Kidney tubule cell (primary cell): ENCODE measurements around the gene VSTM4.

Experiments used
- DNase-seq: peaks from one replicate; pipeline ENCODE4 v3.0.0-alpha.2; 2018; ENCODE audit warnings: low spot score

The VSTM4 gene, protein sequence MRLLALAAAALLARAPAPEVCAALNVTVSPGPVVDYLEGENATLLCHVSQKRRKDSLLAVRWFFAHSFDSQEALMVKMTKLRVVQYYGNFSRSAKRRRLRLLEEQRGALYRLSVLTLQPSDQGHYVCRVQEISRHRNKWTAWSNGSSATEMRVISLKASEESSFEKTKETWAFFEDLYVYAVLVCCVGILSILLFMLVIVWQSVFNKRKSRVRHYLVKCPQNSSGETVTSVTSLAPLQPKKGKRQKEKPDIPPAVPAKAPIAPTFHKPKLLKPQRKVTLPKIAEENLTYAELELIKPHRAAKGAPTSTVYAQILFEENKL

DNA sequence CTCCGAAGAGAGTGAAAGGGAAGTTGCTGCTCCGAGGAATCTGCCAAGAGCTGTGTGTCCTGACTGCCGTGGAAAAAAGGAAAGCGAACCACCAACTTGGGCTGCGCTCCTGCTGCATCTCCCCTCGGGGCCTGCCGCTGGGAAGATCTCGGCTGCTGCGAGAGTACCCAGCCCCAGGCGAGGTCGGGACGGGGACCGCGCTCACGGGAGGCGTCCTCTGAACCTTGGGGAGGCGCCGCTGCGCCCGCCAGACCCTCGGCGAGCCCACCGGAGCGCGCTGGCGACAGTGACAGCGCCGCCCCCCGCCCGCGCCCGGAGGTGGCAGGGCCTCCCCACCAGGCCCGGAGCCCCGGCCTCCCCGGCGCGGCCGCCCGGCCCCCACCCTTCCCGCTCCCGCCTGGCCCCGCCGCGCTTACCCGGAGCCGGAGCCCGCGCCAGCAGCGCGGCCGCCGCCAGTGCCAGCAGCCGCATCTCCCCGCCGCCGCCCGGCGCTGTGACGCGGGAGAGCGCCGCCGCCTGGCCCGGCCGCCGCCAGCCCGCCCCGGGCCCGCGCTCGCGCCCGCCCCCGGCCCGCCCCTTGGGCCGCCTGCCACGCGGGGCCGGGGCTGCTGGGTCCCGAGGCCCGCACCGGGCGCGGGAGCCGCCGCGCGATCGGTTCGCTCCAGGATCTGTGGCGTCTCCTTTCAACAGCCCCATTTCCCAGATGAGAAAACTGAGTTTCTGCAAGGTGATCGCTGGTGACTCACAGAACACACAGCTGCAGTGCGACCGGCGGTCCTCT, at the start of gene VSTM4:
Gene VSTM4, minus strand, starts transcription at position 508 of the 781 bp plus-strand sequence. Its CDS starts 37 bp downstream, at position 471.
- no peak for DNase-seq

DNA sequence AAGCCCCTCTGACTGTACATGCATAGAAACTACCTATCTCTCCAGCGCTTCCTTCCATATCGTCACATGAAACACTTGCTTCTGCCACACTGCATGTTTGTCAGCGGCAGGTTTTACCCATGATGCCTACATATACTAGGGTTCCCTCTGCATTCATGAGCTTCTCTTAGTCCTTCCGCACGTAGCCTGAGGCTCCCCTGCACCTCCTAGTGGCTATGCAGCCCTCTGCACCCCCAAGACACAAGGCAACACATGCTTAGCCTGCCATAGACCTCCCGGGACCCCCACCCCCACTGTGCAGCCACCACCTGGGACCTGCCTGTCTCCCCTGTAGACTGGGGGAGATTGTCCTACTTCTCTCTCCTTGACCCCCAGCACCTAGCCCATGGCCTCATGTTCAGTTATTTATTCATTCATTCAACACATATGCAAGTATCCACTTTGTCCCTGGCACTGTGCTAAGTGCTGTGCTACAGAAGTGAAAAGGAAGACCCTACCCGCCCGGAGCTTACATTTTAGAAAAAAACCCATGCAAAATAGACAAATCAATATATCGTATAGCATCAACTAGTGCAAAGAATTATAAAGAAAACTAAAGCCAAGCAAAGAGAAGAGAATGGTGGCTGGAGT, 49.4 kb upstream of the VSTM4 start:
- peak; percentile 48 for DNase-seq

DNA sequence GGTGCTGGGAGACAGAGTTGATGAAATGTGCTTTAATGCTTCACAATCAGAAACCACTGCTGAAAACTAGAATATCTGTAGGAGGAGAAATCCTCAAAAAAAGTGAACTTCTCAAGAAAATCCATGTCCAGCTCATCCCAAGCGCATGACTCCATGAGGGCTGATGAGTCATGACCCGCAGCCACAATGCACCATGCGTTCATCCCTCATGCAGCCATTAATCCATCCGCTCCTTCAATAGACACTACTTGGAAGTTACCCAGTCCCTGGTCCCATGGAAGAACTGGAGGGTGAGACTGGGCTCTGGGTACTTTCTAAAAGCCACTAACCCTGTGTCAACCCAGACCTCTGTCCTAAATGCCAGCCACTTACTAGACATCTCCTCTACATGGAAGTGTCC, 48.4 kb upstream of the VSTM4 start:
- DNase-seq: no peak

DNA sequence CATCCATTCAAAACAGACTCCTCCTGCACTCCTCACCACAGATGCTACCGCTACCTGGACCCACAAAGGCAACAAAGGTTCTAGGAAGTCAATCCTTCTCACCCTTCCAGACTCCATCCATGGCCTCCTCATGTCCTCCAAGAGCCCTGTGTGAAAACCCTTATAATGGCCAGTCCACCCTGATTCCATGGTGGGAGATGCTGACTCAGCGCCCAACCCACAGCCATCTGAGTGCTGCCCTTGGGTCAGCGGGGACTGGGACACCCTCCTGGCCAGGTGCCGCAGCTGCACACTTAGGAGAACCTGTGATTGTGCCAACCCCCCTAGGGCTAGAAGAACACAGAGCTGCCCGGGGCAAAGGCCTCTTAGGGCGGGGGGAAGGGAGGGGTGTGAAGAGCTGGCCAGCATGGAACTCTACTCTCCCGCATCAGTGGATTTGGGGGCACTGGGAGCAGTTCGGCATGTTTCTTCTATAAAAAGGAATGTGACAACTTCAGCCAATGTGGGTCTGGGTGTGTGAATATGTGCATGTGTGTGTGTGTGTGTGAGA, 47.5 kb upstream of the VSTM4 start:
- DNase-seq: no peak

DNA sequence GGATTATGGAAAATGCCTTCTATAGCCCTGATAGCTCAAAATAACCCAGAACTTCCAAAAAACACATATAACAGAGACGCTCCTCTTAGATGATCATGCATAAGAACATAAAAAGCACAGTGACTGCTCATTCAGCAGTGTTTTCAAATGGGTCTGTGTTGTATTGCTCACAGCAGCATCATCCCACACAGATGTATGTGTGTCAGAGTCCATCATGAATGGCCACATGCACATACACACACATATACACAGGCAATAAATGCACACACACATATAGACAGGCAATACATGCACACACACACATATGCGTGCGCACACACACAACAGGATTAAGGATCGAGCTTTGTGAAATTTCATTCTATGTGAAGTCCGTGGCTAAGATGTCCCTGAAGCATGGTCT, 46.7 kb upstream of the VSTM4 start:
- DNase-seq: no peak

DNA sequence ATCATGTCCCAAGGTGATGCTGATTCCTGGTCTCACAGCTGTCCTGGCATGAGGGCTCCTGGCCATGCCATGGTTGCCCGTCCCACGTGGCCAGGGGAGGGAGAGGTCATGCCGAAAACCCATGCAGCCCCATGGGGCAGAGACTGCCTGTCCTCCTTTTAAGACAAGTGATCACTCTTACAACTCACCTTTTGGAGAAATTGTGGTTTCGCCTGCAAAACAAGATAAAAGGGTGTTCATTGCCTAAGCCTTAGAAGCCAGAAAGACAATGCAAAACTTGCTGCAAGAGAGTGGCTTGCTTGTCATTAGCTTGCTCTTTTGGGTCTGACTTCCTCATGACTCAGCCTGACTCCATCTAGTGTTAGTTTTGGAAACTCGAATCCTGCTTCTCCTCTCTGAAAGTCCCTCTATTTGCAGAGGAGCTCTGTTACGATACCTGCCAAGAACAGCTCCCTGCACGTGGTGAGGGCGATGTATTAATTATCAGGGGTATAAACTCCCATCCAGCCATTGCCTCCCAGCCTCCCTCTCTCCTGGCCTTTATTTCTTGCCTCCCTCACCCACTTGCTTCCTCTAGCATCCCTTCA, 46.2 kb upstream of the VSTM4 start:
- peak; percentile 60 for DNase-seq

DNA sequence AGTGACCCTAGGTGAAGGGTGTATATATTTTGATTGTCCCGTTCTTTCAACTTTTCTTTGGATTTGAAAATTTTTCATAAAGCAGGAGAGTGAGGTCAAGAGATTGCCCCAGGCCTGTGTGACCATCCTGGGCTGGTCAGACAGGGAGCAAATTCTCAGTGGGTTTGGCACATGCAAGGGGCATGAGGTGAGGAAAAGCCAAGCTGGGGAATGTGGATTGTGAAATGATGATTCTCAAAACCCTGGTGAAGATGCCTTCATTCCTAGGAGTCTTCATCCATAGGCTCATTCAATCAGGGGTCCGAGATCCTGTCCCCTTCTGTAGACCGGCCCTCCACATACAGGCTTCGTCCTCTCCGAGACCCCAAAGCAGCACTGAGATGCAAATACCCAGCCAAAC, 45.5 kb upstream of the VSTM4 start:
- DNase-seq: no peak

DNA sequence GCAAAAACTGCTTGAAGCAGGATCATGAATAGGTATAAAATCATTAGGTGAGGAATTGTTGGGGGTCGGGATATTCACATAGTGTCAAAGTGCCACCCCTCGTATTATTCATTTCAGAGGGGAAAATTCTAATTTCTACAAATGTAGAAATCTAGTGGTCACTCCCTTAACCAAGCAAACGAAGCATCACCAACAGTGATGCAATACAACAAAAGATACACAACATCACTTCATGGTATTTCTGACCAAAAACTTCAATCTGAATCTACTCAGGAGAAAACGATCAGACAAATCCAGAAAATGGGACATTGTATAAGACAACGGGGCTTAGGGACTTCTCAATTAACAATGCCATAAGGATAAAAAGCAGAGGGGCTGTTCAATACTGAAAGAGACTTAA, 44.8 kb upstream of the VSTM4 start:
- DNase-seq: no peak

DNA sequence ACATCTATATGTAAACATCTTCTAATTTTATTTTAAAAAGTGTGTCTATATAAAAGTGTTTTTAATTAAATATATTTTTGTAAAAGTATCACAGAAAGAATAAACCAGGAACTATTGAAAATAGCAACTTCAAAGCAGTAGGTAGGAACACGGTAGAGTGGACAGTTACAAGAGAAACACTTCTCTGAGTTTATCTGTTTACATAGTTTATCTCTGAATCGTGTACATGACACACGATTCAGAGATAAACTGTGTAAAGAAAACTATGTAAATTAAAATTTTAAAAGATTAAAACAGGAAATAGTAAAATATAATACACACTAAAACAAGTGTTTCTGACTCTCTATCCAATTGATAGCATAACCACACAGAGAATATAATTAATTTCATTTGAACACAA, 43.6 kb upstream of the VSTM4 start:
- DNase-seq: no peak

DNA sequence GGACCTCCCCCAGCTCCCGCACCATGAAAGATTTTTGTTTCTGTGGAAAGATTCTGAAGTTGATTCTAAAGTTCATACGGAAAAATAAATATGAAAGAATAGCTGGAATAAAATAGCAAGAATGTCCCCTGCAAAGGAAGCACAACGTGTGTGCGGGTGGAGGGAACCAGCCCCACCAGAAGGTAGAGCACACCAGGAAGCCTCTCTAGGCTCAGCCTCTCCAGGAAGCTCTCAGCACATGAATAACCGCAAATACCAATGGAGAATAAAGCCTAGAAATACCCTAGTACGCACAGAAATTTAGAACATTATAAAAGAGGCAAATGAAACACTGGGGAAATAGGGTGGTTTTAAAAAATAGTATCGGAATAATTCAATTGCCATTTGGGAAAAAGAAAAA, 43.1 kb upstream of the VSTM4 start:
- no peak for DNase-seq

DNA sequence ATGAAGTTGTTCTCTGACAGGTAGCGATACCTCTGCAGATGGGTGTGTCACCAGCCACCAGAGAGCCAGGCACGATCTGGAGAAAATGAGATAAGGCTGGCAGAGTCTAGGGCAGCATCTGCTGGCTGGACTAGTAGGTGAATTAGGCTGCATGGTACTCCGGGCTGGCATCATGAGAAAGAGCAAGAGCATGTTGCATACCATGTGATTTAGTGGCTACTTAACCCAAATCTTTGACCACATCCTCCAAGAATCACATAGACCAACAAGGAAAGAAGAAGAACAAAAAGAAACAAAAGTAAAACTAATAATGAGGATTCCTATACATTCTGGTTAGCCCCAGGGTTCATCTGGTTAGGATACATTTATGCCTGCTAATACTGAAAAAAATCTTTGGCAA, 41.9 kb upstream of the VSTM4 start:
- DNase-seq: no peak

DNA sequence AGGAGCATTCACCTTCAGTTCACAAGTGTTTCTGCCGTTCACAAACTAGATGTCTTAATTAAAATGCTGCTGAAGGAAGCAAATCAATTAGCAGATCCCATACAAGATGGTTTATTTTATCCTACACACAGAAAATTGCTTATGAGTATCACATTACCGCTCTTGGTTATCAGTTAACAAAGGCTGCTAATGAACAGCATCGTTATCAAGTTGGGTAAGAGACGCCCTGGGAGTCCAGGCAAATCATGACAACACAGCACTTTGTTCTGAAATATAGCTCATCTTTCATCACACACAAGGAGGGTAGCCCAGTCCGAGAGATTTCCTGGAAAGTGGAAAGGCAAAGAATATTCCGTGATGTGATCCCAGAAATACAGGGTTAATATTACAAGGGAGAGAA, 39.3 kb upstream of the VSTM4 start:
- no peak for DNase-seq

DNA sequence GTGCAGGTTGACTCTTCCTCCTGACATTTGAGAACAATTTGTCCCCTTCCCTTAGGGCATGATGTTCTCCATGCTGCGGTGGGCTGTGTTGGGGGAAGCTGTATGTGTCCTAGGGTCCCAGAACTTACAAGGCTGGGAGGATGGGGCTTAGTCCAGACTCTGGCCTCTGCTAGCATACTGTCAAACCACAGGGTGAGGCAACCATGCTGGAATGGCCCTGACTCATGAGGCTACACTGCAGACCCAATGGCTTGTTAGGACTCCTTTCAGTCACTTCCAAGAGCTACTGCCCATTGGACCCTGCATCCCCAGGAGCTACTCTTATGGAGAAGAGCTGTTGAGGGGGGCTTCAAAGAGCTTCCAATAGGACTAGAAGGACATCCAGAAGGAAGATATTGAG, 38.6 kb upstream of the VSTM4 start:
- peak; percentile 48 for DNase-seq

DNA sequence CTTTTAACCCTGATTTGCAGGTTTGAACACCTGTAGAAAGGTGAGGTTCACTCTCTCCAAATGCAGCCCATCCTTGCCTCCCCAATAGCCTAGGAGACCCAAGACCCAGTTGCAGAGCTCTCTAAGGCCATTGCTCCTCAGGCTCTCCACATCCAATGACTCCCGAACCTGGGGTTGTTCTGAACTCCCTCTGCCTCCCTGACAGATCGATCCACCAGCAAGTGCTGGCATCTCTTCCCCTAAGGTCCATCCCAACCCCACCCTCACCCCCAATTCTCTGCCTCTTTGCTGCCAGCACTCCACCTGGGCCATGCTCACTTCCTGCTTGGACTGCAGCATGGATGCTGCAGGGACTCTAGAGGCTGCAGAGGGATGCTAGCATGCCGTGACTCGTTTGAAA, 37.8 kb upstream of the VSTM4 start:
- no peak for DNase-seq

DNA sequence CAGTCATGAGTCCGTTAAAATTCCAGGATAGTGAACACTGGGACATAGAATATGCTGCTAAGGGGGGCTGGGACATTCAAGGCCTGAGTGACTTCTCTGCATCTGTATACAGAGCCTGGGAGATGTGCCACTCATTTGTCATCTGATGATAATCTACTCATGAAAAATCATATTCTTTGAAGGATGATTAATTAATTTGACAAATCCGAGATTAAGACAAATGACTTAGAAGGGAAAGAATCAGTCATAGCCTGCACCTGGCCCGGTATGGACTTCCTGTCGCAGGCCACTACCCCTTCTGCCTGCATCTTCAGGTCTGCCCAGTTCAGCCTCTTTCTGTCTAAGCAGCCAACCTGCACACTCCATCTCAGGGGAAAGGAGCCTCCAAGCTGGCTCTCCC, 37.3 kb upstream of the VSTM4 start:
- DNase-seq: no peak

DNA sequence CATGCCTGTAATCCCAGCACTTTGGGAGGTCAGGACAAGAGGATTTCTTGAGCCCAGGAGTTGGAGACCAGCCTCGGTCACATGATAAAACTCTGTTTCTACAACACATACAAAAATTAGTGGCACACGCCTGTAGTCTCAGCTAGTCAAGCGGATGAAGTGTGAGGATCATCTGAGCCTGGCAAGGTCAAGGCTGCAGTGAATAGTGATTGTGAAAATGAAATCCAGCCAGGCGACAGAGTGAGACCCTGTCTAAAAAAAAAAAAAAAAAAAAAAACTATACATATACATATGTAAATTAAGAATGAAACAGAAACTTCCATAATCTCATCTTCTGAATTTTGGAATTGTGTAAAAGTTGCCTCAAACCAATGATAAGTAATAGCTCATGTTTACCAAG, 36.7 kb upstream of the VSTM4 start:
- no peak for DNase-seq

DNA sequence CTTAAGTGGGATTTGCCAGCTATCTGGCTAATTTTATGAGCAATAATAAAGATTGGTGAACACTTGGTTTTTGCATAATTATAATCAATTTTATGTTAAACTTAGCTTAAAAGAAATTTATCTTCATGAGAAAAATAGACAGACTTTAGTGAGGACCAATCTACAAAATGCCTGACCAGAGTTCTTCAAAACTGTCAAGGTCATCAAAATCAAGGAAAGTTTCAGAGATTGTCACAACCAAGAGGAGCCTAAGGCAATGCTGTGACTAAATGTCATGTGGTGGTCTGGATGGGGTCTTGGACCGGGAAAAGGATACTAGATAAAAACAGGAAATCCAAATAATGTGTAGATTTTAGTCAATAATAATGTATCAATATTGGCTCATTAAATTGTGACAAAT, 36.2 kb upstream of the VSTM4 start:
- no peak for DNase-seq

DNA sequence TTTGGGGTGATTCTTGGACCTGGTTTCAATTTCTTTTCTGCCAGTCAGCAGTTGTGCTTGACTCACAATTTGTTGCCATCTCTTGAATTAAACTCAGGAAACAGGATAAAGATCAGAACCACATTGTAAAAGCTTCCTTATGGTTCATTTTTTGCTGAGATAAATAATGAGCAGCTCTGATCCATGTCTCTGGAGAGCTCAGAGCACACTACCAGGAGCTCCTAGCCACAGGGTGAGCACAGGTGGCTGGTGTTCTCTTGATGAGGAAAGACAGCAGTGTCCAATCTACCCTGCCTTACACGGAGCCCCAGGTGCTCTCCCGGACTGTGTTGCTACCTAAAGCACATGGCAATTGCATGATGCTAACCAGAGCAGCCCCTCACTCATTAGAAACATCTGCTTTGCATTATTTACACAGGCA, 35.7 kb upstream of the VSTM4 start:
- no peak for DNase-seq

DNA sequence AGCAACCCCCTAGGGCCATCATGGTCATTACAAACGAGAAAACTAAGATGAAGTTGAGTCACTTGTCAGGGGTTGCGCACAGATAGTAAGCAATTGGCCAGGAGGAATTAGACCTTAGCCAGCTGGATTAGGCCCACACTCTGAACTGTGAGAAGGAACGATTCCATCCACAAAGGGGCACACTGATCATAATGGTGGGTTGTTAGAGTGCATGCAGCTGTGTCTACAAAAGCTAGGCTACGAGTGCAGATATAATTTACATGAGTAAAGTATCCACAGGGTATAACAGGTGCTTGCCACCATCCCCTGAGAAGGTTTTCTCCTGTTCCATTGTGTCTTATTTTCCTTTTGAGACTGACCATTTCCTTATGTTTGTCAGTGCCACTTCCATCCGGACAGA, 35.1 kb upstream of the VSTM4 start:
- DNase-seq: no peak

DNA sequence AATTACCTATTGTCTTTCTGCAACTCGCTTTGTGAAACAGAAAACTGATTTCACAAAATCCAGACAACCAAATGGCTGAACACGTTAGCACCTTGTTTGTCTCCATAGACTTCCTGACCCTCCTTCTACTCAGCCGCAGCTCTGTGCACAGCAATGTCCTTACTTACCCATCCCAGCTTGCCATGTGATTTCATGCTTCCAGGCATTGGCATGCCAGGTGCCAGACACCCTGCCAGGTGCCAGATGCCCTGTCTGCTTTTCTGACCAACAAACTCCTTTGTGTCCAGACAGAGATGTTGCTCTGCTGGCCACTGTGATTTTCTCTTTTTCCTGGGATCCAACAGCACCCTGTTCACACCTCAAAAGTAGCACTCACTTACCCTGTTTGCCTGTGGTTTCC, 34.6 kb upstream of the VSTM4 start:
- DNase-seq: no peak

DNA sequence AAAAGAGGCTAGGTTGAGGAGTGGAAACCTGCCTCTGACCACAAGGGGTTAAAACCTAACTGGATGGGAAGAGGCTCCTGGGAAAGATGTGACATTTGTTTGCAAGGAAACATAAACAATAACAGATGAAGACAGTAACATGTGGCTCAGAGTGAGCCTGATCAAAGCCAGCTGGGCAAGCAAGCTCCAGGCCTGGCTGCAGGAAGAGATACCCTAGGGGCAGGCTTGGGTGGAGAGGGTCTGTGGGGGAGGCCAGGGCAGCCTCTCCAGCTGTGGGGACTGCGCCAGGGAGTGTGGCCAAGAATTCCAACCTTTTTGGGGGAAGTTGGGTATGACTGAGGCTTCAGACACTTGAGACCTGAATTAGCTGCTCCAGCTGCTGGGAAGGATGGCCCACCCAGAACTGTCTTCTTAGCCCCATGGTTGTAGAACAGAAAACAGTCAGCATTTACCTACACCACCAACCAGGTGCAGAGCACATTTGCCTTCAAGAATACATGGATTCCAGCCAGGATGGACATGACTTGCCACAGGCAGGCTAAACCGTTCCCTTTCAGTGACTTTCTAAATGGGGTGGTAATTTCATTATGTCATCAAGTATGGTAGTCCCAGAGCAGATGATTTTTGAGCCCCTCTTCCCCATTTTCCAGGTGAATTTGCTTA, 28.9 kb upstream of the VSTM4 start:
- no peak for DNase-seq

DNA sequence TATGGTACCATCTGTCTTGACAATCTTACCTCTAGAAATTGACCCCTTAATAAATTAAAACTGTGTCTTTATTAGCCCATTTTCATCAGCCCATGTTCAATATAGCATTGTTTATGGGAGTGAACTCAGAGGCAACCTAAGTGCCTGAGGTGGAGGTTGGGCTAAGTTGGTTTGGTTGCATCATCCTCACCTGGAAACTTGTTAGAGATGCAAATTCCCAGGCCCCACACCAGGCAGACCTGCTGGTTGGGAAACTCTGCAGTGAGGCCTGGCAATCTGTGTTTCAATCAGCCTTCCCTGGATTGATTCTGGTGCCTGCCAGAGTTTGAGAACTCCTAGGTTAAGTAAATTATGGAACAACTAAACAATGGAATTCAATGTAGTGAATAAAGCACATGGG, 27.9 kb upstream of the VSTM4 start:
- DNase-seq: no peak
